HepG2 (cell line): ENCODE results near the gene OR2V2.

Experiments used
- CHD2 ChIP-seq: IDR thresholded peaks from 2 replicates; pipeline ENCODE4 v1.6.1; 2011; ENCODE audit warnings: low read depth, low read length, improper control_type of control experiment
- HIVEP1 ChIP-seq: sonication (generic); formaldehyde crosslinking; IDR thresholded peaks from 2 replicates; pipeline ENCODE4 v1.4.0; 2020; ENCODE audit warnings: mild to moderate bottlenecking, missing genetic modification reagents
- POLR2A ChIP-seq, 2 experiments: IDR thresholded peaks; 2 replicates each; pipeline ENCODE4 v1.6.1; 2011; ENCODE audit warnings: low read depth in 2 of 2, low read length in 2 of 2, mild to moderate bottlenecking in 1 of 2, moderate library complexity in 1 of 2; ENCODE audit not compliant: insufficient read depth in 1 of 2
- POLR2AphosphoS5 ChIP-seq: IDR thresholded peaks from 2 replicates; pipeline ENCODE4 v1.6.1; 2012; ENCODE audit warnings: low read depth, low read length
- ZIK1 ChIP-seq: sonication (generic); formaldehyde crosslinking; IDR thresholded peaks from 2 replicates; pipeline ENCODE4 v1.5.0; 2020; ENCODE audit warnings: mild to moderate bottlenecking, low read depth, missing genetic modification reagents, borderline replicate concordance
- TF ChIP-seq, protein P1 (sequence below): sonication (generic); formaldehyde crosslinking; IDR thresholded peaks from 2 replicates; pipeline ENCODE4 v1.5.0; 2020; ENCODE audit warnings: mild to moderate bottlenecking, missing genetic modification reagents, moderate library complexity
- TF ChIP-seq, protein P2 (sequence below): sonication (generic); formaldehyde crosslinking; IDR thresholded peaks from 2 replicates; pipeline ENCODE4 v1.4.0; 2020; ENCODE audit warnings: mild to moderate bottlenecking, missing genetic modification reagents
- TF ChIP-seq, protein P3 (sequence below), 2 experiments: IDR thresholded peaks; 2 replicates each; pipeline ENCODE4 v1.6.1; 2011 to 2012; ENCODE audit warnings: low read length in 2 of 2, borderline replicate concordance in 1 of 2, low read depth in 1 of 2, mild to moderate bottlenecking in 1 of 2, moderate library complexity in 1 of 2

DNA sequence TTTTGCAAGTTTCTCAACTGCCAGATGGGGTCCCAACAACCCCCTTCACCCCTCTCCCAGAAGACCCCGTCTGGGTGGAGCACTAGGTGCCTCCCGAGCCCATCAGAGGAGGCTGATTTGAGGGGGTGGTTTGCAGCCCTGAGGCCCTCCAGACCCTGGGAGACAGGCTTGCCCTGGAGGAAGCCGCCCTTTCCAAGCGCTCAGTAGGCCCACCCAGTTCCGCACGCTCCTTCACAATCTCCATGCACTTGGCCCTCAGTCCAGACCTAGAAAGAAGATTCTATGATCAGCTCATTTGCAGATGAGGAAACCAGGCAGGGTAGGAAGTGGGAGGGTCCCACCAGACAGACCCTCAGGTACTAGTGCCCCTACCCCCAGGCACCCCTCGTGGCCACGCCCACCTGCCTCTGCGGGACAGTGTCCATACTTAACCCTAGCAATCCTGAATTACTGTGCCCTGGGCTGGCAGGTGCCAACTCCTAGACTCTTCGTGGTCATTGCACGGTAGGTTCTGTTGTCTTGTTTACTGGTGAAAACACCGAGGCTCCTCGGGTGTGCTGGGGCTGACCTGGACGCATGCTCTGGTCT lies 38.7 kb upstream of the OR2V2 start:
- TF ChIP-seq, protein P1, sequence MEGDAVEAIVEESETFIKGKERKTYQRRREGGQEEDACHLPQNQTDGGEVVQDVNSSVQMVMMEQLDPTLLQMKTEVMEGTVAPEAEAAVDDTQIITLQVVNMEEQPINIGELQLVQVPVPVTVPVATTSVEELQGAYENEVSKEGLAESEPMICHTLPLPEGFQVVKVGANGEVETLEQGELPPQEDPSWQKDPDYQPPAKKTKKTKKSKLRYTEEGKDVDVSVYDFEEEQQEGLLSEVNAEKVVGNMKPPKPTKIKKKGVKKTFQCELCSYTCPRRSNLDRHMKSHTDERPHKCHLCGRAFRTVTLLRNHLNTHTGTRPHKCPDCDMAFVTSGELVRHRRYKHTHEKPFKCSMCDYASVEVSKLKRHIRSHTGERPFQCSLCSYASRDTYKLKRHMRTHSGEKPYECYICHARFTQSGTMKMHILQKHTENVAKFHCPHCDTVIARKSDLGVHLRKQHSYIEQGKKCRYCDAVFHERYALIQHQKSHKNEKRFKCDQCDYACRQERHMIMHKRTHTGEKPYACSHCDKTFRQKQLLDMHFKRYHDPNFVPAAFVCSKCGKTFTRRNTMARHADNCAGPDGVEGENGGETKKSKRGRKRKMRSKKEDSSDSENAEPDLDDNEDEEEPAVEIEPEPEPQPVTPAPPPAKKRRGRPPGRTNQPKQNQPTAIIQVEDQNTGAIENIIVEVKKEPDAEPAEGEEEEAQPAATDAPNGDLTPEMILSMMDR (CRISPR knock-in tag), result no peak
- TF ChIP-seq CHD2, result no peak
- TF ChIP-seq, protein P2, sequence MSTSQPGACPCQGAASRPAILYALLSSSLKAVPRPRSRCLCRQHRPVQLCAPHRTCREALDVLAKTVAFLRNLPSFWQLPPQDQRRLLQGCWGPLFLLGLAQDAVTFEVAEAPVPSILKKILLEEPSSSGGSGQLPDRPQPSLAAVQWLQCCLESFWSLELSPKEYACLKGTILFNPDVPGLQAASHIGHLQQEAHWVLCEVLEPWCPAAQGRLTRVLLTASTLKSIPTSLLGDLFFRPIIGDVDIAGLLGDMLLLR, result no peak
- no peak for TF ChIP-seq POLR2AphosphoS5
- no peak for TF ChIP-seq HIVEP1 (CRISPR knock-in tag)
- TF ChIP-seq, protein P3, sequence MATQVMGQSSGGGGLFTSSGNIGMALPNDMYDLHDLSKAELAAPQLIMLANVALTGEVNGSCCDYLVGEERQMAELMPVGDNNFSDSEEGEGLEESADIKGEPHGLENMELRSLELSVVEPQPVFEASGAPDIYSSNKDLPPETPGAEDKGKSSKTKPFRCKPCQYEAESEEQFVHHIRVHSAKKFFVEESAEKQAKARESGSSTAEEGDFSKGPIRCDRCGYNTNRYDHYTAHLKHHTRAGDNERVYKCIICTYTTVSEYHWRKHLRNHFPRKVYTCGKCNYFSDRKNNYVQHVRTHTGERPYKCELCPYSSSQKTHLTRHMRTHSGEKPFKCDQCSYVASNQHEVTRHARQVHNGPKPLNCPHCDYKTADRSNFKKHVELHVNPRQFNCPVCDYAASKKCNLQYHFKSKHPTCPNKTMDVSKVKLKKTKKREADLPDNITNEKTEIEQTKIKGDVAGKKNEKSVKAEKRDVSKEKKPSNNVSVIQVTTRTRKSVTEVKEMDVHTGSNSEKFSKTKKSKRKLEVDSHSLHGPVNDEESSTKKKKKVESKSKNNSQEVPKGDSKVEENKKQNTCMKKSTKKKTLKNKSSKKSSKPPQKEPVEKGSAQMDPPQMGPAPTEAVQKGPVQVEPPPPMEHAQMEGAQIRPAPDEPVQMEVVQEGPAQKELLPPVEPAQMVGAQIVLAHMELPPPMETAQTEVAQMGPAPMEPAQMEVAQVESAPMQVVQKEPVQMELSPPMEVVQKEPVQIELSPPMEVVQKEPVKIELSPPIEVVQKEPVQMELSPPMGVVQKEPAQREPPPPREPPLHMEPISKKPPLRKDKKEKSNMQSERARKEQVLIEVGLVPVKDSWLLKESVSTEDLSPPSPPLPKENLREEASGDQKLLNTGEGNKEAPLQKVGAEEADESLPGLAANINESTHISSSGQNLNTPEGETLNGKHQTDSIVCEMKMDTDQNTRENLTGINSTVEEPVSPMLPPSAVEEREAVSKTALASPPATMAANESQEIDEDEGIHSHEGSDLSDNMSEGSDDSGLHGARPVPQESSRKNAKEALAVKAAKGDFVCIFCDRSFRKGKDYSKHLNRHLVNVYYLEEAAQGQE (IDR thresholded peaks at IDR 0.05; ENCODE audit: borderline replicate concordance in 1 of 2, low read depth in 1 of 2, low read length in 2 of 2), result no peak
- no peak for TF ChIP-seq ZIK1 (CRISPR knock-in tag)
- no peak for TF ChIP-seq POLR2A (IDR thresholded peaks at IDR 0.05; ENCODE audit: insufficient read depth in 1 of 2, low read depth in 2 of 2, low read length in 2 of 2)
